Testis (tissue), 2 donors: ENCODE data around the gene HDAC2.

Source experiments
- POLR2A ChIP-seq: fragments of 450-650 bp; IDR thresholded peaks from one replicate; pipeline ENCODE4 v1.6.1; 2017; ENCODE audit warnings: antibody characterized with exemption, mild to moderate bottlenecking, moderate library complexity
- TF ChIP-seq, protein P1 (sequence below), 3 experiments: fragments of 450-650 bp in 2 of 3; fragments of 200-600 bp in 1 of 3; sonication (generic) in 1 of 3; IDR thresholded peaks; one replicate each; pipeline ENCODE4 v1.5.1; 2016 to 2019; ENCODE audit warnings: antibody characterized with exemption in 3 of 3, mild to moderate bottlenecking in 2 of 3, moderate library complexity in 1 of 3

DNA sequence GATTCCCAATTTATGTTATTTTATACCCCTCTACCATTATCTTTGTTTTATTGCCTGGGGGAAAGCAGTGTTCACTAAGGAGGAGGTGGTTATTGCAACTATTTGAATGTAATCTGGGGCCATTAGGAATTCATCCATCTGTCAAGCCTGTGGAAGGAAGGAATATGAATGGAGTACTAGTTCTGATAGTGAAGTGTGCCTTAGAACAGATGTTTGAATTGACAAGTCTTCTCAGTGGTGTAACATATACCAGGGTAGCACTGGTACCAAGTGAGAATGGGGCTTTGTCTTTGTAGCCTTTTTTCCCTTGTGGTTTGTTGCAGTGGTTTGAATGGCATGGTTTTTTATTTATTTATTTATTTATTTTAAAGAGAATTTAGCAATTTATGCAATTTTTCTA lies 27.9 kb upstream of the HDAC2 start:
- TF ChIP-seq, protein P1, sequence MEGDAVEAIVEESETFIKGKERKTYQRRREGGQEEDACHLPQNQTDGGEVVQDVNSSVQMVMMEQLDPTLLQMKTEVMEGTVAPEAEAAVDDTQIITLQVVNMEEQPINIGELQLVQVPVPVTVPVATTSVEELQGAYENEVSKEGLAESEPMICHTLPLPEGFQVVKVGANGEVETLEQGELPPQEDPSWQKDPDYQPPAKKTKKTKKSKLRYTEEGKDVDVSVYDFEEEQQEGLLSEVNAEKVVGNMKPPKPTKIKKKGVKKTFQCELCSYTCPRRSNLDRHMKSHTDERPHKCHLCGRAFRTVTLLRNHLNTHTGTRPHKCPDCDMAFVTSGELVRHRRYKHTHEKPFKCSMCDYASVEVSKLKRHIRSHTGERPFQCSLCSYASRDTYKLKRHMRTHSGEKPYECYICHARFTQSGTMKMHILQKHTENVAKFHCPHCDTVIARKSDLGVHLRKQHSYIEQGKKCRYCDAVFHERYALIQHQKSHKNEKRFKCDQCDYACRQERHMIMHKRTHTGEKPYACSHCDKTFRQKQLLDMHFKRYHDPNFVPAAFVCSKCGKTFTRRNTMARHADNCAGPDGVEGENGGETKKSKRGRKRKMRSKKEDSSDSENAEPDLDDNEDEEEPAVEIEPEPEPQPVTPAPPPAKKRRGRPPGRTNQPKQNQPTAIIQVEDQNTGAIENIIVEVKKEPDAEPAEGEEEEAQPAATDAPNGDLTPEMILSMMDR (IDR thresholded peaks at IDR 0.05): no peak
- no peak for TF ChIP-seq POLR2A
